WTC11 (cell line): Measurements from ENCODE around the gene MX1. TPM values are rescaled to one million over a fixed set of nuclear protein-coding genes. Genes with fewer than 3 reads are reported as not detected.

Source experiments
- ATAC-seq: fragments of 200-7000 bp; cut with Tn5 transposase; 2 replicates; pipeline ENCODE4 v1.10.0; 2021; ENCODE audit warnings: mild to moderate bottlenecking, moderate library complexity
- CTCF ChIA-PET: fragments of 300-600 bp; sonication (Branson Sonifier 250); formaldehyde crosslinking; loops from one replicate; lab custom pipeline; 2021; ENCODE audit warnings: antibody characterized with exemption; lab: Charles Lee
- POLR2A ChIA-PET: fragments of 350-600 bp; sonication (Branson Sonifier 250); formaldehyde crosslinking; loops from one replicate; lab custom pipeline; 2021; ENCODE audit warnings: antibody characterized with exemption; lab: Charles Lee
- DNase-seq: peaks from one replicate; pipeline ENCODE4 v3.0.0; 2021; ENCODE audit warnings: low spot score
- H3K27ac Mint-ChIP-seq: 2 replicates; pipeline ENCODE4 v1.8.0; 2021; ENCODE audit warnings: mixed read lengths
- H3K27me3 Mint-ChIP-seq: 2 replicates; pipeline ENCODE4 v1.8.0; 2021; ENCODE audit warnings: low read depth, mild to moderate bottlenecking, moderate library complexity, mixed read lengths
- H3K36me3 Mint-ChIP-seq: 2 replicates; pipeline ENCODE4 v1.8.0; 2021; ENCODE audit warnings: mixed read lengths
- H3K4me1 Mint-ChIP-seq: 2 replicates; pipeline ENCODE4 v1.8.0; 2022; ENCODE audit warnings: mixed read lengths
- H3K4me3 Mint-ChIP-seq: 2 replicates; pipeline ENCODE4 v1.8.0; 2021; ENCODE audit warnings: mild to moderate bottlenecking, moderate library complexity, mixed read lengths
- H3K9me3 Mint-ChIP-seq: 2 replicates; pipeline ENCODE4 v1.8.0; 2021; ENCODE audit warnings: mixed read lengths
- ATF2 ChIP-seq: sonication (generic); formaldehyde crosslinking; IDR thresholded peaks from 2 replicates; pipeline ENCODE4 v1.8.1; 2022; ENCODE audit warnings: low read depth, missing genetic modification reagents, borderline replicate concordance
- CREM ChIP-seq: sonication (generic); formaldehyde crosslinking; IDR thresholded peaks from 2 replicates; pipeline ENCODE4 v1.8.1; 2022; ENCODE audit warnings: mild to moderate bottlenecking, missing genetic modification reagents, moderate library complexity
- EMX1 ChIP-seq: fragments of 250-450 bp; sonication (Bioruptor Pico); IDR thresholded peaks from 2 replicates; pipeline ENCODE4 v1.8.0; 2021; ENCODE audit warnings: mild to moderate bottlenecking
- ETV6 ChIP-seq: sonication (generic); formaldehyde crosslinking; IDR thresholded peaks from 2 replicates; pipeline ENCODE4 v1.8.1; 2022; ENCODE audit warnings: mild to moderate bottlenecking, missing genetic modification reagents
- FOXK1 ChIP-seq: sonication (generic); formaldehyde crosslinking; IDR thresholded peaks from 2 replicates; pipeline ENCODE4 v1.8.0; 2022; ENCODE audit warnings: mild to moderate bottlenecking, moderate library complexity, missing genetic modification reagents
- GRHL2 ChIP-seq: fragments of 250-450 bp; sonication (Bioruptor Pico); IDR thresholded peaks from 2 replicates; pipeline ENCODE4 v1.8.0; 2022; ENCODE audit warnings: mild to moderate bottlenecking, moderate library complexity; ENCODE audit not compliant: insufficient replicate concordance, severe bottlenecking
- IRF1 ChIP-seq: sonication (generic); formaldehyde crosslinking; IDR thresholded peaks from 2 replicates; pipeline ENCODE4 v1.8.0; 2023; ENCODE audit warnings: missing genetic modification reagents
- MXD4 ChIP-seq: fragments of 250-450 bp; sonication (Bioruptor Pico); IDR thresholded peaks from 2 replicates; pipeline ENCODE4 v1.8.0; 2021; ENCODE audit warnings: mild to moderate bottlenecking, moderate library complexity, borderline replicate concordance
- NFE2L1 ChIP-seq: sonication (generic); formaldehyde crosslinking; IDR thresholded peaks from 2 replicates; pipeline ENCODE4 v1.8.1; 2023; ENCODE audit warnings: missing genetic modification reagents
- PRDM15 ChIP-seq: sonication (generic); formaldehyde crosslinking; IDR thresholded peaks from 2 replicates; pipeline ENCODE4 v1.8.0; 2022; ENCODE audit warnings: missing genetic modification reagents
- SMAD4 ChIP-seq: sonication (generic); formaldehyde crosslinking; IDR thresholded peaks from 2 replicates; pipeline ENCODE4 v1.8.0; 2022; ENCODE audit warnings: mild to moderate bottlenecking, missing genetic modification reagents
- SOX15 ChIP-seq: fragments of 250-450 bp; sonication (Bioruptor Pico); IDR thresholded peaks from 2 replicates; pipeline ENCODE4 v1.9.0; 2021; ENCODE audit warnings: mild to moderate bottlenecking
- TCF7 ChIP-seq: sonication (generic); formaldehyde crosslinking; IDR thresholded peaks from 2 replicates; pipeline ENCODE4 v1.8.0; 2022; ENCODE audit warnings: mild to moderate bottlenecking, low read depth, missing genetic modification reagents, moderate library complexity
- TEAD4 ChIP-seq: sonication (generic); formaldehyde crosslinking; IDR thresholded peaks from 2 replicates; pipeline ENCODE4 v1.8.0; 2022; ENCODE audit warnings: mild to moderate bottlenecking, missing genetic modification reagents
- USF1 ChIP-seq: sonication (generic); formaldehyde crosslinking; IDR thresholded peaks from 2 replicates; pipeline ENCODE4 v1.8.0; 2022; ENCODE audit warnings: mild to moderate bottlenecking, missing genetic modification reagents
- ZBTB43 ChIP-seq: sonication (generic); formaldehyde crosslinking; IDR thresholded peaks from 2 replicates; pipeline ENCODE4 v1.8.1; 2023; ENCODE audit warnings: mild to moderate bottlenecking, missing genetic modification reagents
- ZMAT4 ChIP-seq: fragments of 250-450 bp; sonication (Bioruptor Pico); IDR thresholded peaks from 2 replicates; pipeline ENCODE4 v1.9.0; 2021; ENCODE audit warnings: mild to moderate bottlenecking
- total RNA-seq: library from RNA; stranded (reverse); gene quantifications from 3 replicates; pipeline ENCODE4 v1.2.3, GENCODE V29; 2021

Gene MX1
- total RNA-seq, 1 experiment from 2014 or later, result 3.6 TPM

- ATAC-seq, result no peak
- DNase-seq, result no peak
- H3K4me1 Mint-ChIP-seq, result peaks cover 4% of the 10 kb centered on the region
- ChIA-PET CTCF (interaction anchor here (1.3 to 1.5 kb wide), 2 partner anchors 9 to 33 kb away, joined by 4 to 8 read pairs; no protein-coding TSS in a partner anchor), POLR2A (no interaction called here)
- no peak overlapping the region for H3K4me3 Mint-ChIP-seq
- no peak overlapping the region for H3K27ac Mint-ChIP-seq
- no peaks in the 10 kb centered on the region for H3K36me3 Mint-ChIP-seq
- TF ChIP-seq USF1 (CRISPR knock-in tag) (no peak), ZBTB43 (CRISPR knock-in tag) (no peak), SMAD4 (no peak), TEAD4 (CRISPR knock-in tag) (no peak), ZMAT4 (CRISPR knock-in tag) (no peak), FOXK1 (CRISPR knock-in tag) (no peak), TCF7 (CRISPR knock-in tag) (no peak)
- no peaks in the 10 kb centered on the region for H3K27me3 Mint-ChIP-seq
- H3K9me3 Mint-ChIP-seq, result no peaks in the 10 kb centered on the region
These were observed 23.8 kb upstream of the MX1 start for GRCh38 chr21:41402231-41402630.

GRCh38 chr21:41402796-41403195 lies 23.2 kb upstream of the MX1 start:
- Mint-ChIP-seq H3K9me3 (no peaks in the 10 kb centered on the region), H3K36me3 (no peaks in the 10 kb centered on the region), H3K4me1 (no peaks in the 10 kb centered on the region), H3K27ac (no peak overlapping the region), H3K27me3 (no peaks in the 10 kb centered on the region), H3K4me3 (no peak overlapping the region)
- no peak for DNase-seq
- ChIA-PET POLR2A (no interaction called here), CTCF (interaction anchor here (1.5 kb wide), 1 partner anchor 33 kb away, joined by 4 read pairs; no protein-coding TSS in a partner anchor)
- no peak for TF ChIP-seq GRHL2 (CRISPR knock-in tag)
- no peak for TF ChIP-seq PRDM15
- TF ChIP-seq NFE2L1 (CRISPR knock-in tag), result no peak
- TF ChIP-seq ETV6 (CRISPR knock-in tag), result no peak
- TF ChIP-seq IRF1 (CRISPR knock-in tag), result no peak
- no peak for TF ChIP-seq CREM (CRISPR knock-in tag)
- TF ChIP-seq SMAD4, result no peak
- no peak for TF ChIP-seq MXD4 (CRISPR knock-in tag)
- no peak for TF ChIP-seq SOX15 (CRISPR knock-in tag)
- no peak for TF ChIP-seq ATF2
- TF ChIP-seq EMX1 (CRISPR knock-in tag), result no peak
- no peak for ATAC-seq
